Superior temporal gyrus (tissue), 1 donor: ENCODE data around the gene MTREX.

Experiments used
- DNase-seq: peaks from one replicate; pipeline ENCODE4 v3.0.0-alpha.2; 2016; ENCODE audit errors: extremely low spot score

MTREX gene

GRCh38 chr5:55427157-55427556, 119.4 kb downstream of the MTREX start:
- DNase-seq, result peak; percentile 87

GRCh38 chr5:55429221-55429612, 121.4 kb downstream of the MTREX start:
- no peak for DNase-seq

- DNase-seq, result no peak
These were observed 121.9 kb downstream of the MTREX start for GRCh38 chr5:55429613-55430253.

- DNase-seq, result no peak
These were observed 124.8 kb downstream of the MTREX start for GRCh38 chr5:55432549-55432948.

- no peak for DNase-seq
These were observed 129.7 kb downstream of the MTREX start for GRCh38 chr5:55437452-55437851.

- DNase-seq, result no peak
These were observed 130.0 kb downstream of the MTREX start for GRCh38 chr5:55437859-55438206.

GRCh38 chr5:55438998-55439397, 131.2 kb downstream of the MTREX start:
- DNase-seq, result peak; percentile 70

- no peak for DNase-seq
These were observed 132.4 kb downstream of the MTREX start for GRCh38 chr5:55440188-55440646.

GRCh38 chr5:55441107-55441771, 133.4 kb downstream of the MTREX start:
- no peak for DNase-seq

- no peak for DNase-seq
These were observed 134.2 kb downstream of the MTREX start for GRCh38 chr5:55441954-55442353.

GRCh38 chr5:55445791-55446190, 138.0 kb downstream of the MTREX start:
- no peak for DNase-seq

- no peak for DNase-seq
These were observed 139.0 kb downstream of the MTREX start for GRCh38 chr5:55446640-55447351.

GRCh38 chr5:55450050-55450765, 142.4 kb downstream of the MTREX start:
- DNase-seq, result no peak

GRCh38 chr5:55451976-55452375, 144.2 kb downstream of the MTREX start:
- no peak for DNase-seq

- DNase-seq, result no peak
These were observed 145.4 kb downstream of the MTREX start for GRCh38 chr5:55453211-55453610.

- DNase-seq, result no peak
These were observed 146.5 kb downstream of the MTREX start for GRCh38 chr5:55454282-55454681.

- DNase-seq, result no peak
These were observed 148.6 kb downstream of the MTREX start for GRCh38 chr5:55456216-55456895.

- DNase-seq, result no peak
These were observed 151.8 kb downstream of the MTREX start for GRCh38 chr5:55459572-55459971.

- no peak for DNase-seq
These were observed 155.8 kb downstream of the MTREX start for GRCh38 chr5:55463613-55464012.

- no peak for DNase-seq
These were observed 160.2 kb downstream of the MTREX start for GRCh38 chr5:55467862-55468551.

GRCh38 chr5:55469839-55470238, 162.1 kb downstream of the MTREX start:
- DNase-seq, result no peak
